ENCODE data around the gene NPHP4. TPM values are rescaled to one million over a fixed set of nuclear protein-coding genes. Genes with fewer than 3 reads are reported as not detected.

The NPHP4 gene
- polyA plus RNA-seq, 1 donor (not counting 4 experiments of a cell fraction or from before 2014, with no cell fraction given) = 3.7 TPM

DNA sequence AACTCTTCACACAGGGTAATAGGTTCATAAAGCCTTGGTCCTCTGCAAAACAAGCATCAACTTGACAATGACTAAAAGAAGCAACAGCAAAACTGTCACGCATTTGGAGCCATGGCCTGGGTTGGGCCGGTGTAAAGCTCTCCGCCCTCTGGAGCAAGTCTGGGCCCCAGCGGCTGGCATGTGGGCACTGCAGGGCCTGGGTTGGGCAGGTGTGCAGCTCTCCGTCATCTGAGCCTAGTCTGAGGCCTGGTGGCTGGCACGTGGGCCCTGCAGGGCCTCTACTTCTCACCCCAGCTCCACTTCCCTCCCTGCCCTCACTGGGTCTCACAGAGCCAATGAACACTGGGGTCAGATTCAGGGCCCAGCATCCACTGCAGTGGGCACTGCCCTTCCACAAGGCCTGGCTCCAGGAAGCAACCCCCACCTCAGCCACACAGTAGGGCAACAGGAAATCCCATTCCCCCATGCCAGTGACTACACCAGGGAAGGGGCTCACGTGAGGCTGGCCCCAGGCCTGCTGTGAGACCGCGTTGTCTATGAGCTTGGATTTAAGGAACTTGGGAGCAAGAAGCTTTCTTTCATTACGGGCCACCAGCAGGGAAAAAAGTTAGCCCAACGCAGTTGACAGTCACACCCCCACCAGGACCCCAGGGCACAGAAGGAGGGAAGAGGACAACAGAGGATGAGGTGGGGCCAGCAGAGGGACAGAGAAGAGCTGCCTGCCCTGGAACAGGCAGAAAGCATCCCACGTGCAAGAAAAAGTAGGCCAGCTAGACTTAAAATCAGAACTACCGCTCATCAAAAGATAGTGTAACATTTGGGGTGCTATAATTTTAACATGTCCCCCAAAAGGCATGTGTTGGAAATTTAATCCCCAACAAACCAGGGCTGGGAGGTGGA lies 52.7 kb downstream of the NPHP4 start:
- TF ChIP-seq, protein P1, sequence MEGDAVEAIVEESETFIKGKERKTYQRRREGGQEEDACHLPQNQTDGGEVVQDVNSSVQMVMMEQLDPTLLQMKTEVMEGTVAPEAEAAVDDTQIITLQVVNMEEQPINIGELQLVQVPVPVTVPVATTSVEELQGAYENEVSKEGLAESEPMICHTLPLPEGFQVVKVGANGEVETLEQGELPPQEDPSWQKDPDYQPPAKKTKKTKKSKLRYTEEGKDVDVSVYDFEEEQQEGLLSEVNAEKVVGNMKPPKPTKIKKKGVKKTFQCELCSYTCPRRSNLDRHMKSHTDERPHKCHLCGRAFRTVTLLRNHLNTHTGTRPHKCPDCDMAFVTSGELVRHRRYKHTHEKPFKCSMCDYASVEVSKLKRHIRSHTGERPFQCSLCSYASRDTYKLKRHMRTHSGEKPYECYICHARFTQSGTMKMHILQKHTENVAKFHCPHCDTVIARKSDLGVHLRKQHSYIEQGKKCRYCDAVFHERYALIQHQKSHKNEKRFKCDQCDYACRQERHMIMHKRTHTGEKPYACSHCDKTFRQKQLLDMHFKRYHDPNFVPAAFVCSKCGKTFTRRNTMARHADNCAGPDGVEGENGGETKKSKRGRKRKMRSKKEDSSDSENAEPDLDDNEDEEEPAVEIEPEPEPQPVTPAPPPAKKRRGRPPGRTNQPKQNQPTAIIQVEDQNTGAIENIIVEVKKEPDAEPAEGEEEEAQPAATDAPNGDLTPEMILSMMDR (optimal IDR thresholded peaks at IDR 0.05 in 1 of 3, IDR thresholded peaks at IDR 0.05 in 1 of 3, conservative IDR thresholded peaks at IDR 0.05 in 1 of 3; ENCODE audit: extremely low read depth in 1 of 3, insufficient read depth in 2 of 3, low read length in 3 of 3) = peak in 2 of 3 experiments; percentile 15 to 16
- TF ChIP-seq EZH2 (IDR thresholded peaks at IDR 0.05; ENCODE audit: low read length) = no peak
- Histone ChIP-seq H3K9me3 (ENCODE audit: control insufficient read depth, low read depth, low read length) (no peaks in the 10 kb centered on the region), H3K4me1 (ENCODE audit: control insufficient read depth, extremely low read depth, insufficient read depth, low read length) (peaks cover 9% of the 10 kb centered on the region), H3K4me3 (ENCODE audit: control insufficient read depth in 2 of 3, extremely low read depth in 1 of 3, insufficient read depth in 2 of 3, low read depth in 1 of 3, low read length in 3 of 3) (no peak overlapping the region), H3K9me1 (ENCODE audit: control insufficient read depth, extremely low read depth, insufficient read depth, low read length) (no peaks in the 10 kb centered on the region), H3K79me2 (ENCODE audit: control insufficient read depth, insufficient read depth, low read length) (no peaks in the 10 kb centered on the region), H3K9ac (ENCODE audit: control insufficient read depth, extremely low read depth, insufficient read depth, low read length) (peak overlapping the region; percentile 23), H3K36me3 (ENCODE audit: control insufficient read depth in 2 of 2, extremely low read depth in 1 of 2, insufficient read depth in 2 of 2, low read length in 2 of 2) (peaks cover 0 to 7% of the 10 kb centered on the region in 2 experiments), H3K27me3 (ENCODE audit: control insufficient read depth, extremely low read depth, insufficient read depth, low read length) (no peaks in the 10 kb centered on the region), H2AFZ (ENCODE audit: control insufficient read depth, low read length) (no peak overlapping the region), H3K4me2 (ENCODE audit: control insufficient read depth, extremely low read depth, insufficient read depth, low read depth, low read length) (peak overlapping the region; percentile 45), H4K20me1 (ENCODE audit: control insufficient read depth, extremely low read depth, insufficient read depth, low read length) (no peaks in the 10 kb centered on the region), H3K27ac (ENCODE audit: control insufficient read depth, insufficient read depth, low read length) (peak overlapping the region; percentile 30)
- DNase-seq (ENCODE audit: low read depth, low spot score) (peak; percentile 25), FAIRE-seq (no peak)
- dilution Hi-C loops (cut with MboI; ENCODE audit: extremely low pct_ligation_motif_present, low sequenced_read_pairs) = no loop called here

DNA sequence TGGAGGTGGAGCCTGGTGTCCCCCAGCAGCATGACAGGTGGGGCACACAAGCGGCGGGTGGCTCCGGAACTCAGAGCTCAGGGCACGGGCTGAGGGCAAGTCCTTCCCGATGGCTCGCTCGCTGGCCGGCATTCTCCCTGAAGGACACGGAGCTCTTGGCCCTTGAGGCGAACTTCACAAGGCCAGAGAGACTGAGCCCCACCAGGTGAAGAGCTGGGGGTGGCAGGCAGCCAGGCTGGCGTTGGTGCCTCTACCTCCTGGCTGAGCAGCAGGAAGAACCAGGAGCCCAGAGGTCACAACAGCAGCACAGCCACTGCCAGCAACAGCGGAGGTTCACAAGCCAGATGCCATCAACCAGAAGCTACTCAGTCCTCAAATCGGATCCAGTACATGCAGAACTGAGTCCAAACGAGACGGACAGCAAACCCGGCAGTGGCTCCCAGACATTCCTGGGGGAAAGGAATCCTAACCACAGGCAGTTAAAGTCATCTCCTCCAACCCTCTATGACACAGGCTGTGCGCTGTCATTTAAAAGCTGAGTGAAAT lies 54.1 kb downstream of the NPHP4 start:
- no peak for TF ChIP-seq EZH2 (IDR thresholded peaks at IDR 0.05; ENCODE audit: low read length)
- TF ChIP-seq, protein P1 (optimal IDR thresholded peaks at IDR 0.05 in 1 of 3, IDR thresholded peaks at IDR 0.05 in 1 of 3, conservative IDR thresholded peaks at IDR 0.05 in 1 of 3; ENCODE audit: extremely low read depth in 1 of 3, insufficient read depth in 2 of 3, low read length in 3 of 3) = no peak
- Histone ChIP-seq H2AFZ (ENCODE audit: control insufficient read depth, low read length) (no peak overlapping the region), H3K4me3 (ENCODE audit: control insufficient read depth in 2 of 3, extremely low read depth in 1 of 3, insufficient read depth in 2 of 3, low read depth in 1 of 3, low read length in 3 of 3) (no peak overlapping the region), H3K27me3 (ENCODE audit: control insufficient read depth, extremely low read depth, insufficient read depth, low read length) (no peaks in the 10 kb centered on the region), H3K9me3 (ENCODE audit: control insufficient read depth, low read depth, low read length) (no peaks in the 10 kb centered on the region), H3K79me2 (ENCODE audit: control insufficient read depth, insufficient read depth, low read length) (no peaks in the 10 kb centered on the region), H3K4me2 (ENCODE audit: control insufficient read depth, extremely low read depth, insufficient read depth, low read depth, low read length) (no peak overlapping the region), H3K36me3 (ENCODE audit: control insufficient read depth in 2 of 2, extremely low read depth in 1 of 2, insufficient read depth in 2 of 2, low read length in 2 of 2) (peaks cover 0 to 7% of the 10 kb centered on the region in 2 experiments), H4K20me1 (ENCODE audit: control insufficient read depth, extremely low read depth, insufficient read depth, low read length) (no peaks in the 10 kb centered on the region), H3K27ac (ENCODE audit: control insufficient read depth, insufficient read depth, low read length) (no peak overlapping the region), H3K4me1 (ENCODE audit: control insufficient read depth, extremely low read depth, insufficient read depth, low read length) (peaks cover 9% of the 10 kb centered on the region), H3K9me1 (ENCODE audit: control insufficient read depth, extremely low read depth, insufficient read depth, low read length) (no peaks in the 10 kb centered on the region), H3K9ac (ENCODE audit: control insufficient read depth, extremely low read depth, insufficient read depth, low read length) (no peak overlapping the region)
- dilution Hi-C loops (cut with MboI; ENCODE audit: extremely low pct_ligation_motif_present, low sequenced_read_pairs) = no loop called here
- FAIRE-seq = no peak
- no peak for DNase-seq (ENCODE audit: low read depth, low spot score)
